C4-2B (cell line): Measurements from ENCODE around the gene SSNA1.

Experiments
- H3K27ac ChIP-seq: fragments of 450-650 bp; 2 replicates; pipeline ENCODE4 v1.5.1; 2017
- ZFX ChIP-seq: fragments of 450-650 bp; IDR thresholded peaks from 2 replicates; pipeline ENCODE4 v1.6.1; 2017
- TF ChIP-seq, protein P1 (sequence below): fragments of 450-650 bp; conservative IDR thresholded peaks from 2 replicates; pipeline ENCODE4 v1.5.1; 2017; ENCODE audit warnings: mild to moderate bottlenecking

SSNA1 gene

DNA sequence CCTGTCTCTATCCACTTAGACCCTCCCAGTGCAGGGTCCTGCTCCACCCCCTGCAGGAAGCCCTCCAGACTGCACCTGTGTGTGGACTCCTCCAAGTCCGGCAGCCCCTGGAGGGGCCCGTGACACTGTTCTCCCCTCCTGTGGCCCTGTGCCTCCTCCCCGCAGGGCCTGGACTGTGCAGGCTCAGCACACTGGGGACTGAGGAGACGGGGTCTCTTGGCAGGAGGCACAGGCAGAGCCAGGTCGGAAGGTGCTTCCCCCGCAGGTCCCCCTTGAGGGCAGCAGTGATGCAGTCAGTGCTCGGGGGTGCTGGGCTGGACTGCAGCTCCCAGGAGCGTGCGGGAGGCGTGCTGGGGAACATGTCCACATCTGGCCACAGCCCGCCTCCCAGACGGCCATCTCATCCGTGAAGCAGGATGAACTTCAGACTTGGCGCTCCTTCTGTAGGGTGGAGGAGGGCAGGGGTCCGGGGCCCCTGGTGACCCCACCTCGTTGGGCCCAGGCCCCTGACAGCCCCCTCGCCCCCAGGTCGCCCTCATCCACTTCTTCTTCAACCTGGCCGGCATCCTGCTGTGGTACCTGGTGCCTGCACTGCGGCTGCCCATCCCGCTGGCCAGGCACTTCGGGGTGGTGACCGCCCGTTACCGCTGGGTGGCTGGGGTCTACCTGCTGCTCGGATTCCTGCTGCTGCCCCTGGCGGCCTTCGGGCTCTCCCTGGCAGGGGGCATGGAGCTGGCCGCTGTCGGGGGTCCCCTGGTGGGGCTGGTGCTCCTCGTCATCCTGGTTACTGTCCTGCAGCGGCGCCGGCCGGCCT is 47.2 kb downstream of the SSNA1 start:
- no peak overlapping the region; the same call in 1 of the 2 replicates for H3K27ac ChIP-seq
- no peak for TF ChIP-seq ZFX
- TF ChIP-seq, protein P1, sequence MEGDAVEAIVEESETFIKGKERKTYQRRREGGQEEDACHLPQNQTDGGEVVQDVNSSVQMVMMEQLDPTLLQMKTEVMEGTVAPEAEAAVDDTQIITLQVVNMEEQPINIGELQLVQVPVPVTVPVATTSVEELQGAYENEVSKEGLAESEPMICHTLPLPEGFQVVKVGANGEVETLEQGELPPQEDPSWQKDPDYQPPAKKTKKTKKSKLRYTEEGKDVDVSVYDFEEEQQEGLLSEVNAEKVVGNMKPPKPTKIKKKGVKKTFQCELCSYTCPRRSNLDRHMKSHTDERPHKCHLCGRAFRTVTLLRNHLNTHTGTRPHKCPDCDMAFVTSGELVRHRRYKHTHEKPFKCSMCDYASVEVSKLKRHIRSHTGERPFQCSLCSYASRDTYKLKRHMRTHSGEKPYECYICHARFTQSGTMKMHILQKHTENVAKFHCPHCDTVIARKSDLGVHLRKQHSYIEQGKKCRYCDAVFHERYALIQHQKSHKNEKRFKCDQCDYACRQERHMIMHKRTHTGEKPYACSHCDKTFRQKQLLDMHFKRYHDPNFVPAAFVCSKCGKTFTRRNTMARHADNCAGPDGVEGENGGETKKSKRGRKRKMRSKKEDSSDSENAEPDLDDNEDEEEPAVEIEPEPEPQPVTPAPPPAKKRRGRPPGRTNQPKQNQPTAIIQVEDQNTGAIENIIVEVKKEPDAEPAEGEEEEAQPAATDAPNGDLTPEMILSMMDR, result no peak

DNA sequence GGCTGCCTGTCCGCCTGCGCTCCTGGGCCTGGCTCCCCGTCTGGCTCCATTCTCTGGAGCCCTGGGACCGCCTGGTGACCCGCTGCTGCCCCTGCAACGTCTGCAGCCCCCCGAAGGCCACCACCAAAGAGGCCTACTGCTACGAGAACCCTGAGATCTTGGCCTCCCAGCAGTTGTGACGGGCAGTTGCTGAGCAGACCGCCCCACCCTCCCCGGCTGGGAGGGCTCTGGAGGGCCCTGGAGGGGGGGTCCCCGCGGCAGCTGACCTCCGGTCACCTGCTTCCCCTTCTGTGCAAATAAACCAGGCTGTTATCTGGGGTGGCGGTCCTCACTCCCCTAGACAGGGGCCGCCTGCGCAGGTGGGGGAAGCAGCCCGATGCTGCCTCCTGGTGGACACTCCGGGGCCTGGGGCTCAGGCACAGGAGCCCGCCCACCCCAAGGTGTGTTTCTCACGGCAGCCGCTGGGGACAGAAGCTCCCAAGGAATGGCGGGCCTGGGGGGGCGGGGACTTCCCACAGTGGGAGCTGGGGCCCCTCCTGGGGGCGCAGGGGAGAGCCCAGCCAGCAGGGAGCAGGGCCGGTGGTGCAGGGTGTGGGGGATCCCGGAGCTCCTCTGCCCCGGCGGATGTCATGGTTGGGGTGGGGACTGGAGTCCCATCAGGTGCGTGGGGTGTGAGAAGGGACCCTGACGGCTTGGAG is 47.9 kb downstream of the SSNA1 start:
- peak overlapping the region; percentile 29 for H3K27ac ChIP-seq
- TF ChIP-seq ZFX, result no peak
- TF ChIP-seq, protein P1, result peak; percentile 100

DNA sequence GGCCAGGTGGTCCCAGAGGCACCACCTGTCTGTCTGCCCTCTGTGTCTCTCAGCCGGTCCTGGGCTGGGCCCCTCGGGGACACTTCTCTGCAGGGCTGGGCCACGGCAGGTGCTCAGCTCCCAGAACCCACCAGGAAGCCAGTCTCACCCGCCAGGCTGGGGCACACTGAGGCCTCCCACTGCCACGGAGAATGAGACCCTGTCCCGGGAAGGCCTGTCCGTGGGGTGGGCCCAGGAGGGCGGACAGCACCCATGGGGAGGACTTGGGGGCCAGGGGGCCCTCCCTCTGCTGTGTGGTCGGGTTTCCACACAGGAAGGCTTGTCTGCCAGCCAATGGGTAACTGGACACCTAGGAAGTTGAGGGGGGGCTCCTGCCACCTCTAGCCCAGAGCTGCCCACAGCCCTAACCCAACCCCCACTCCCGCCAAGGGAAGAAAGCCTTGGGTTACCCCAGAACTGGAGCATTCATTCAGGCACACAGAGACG is 48.5 kb downstream of the SSNA1 start:
- no peak for TF ChIP-seq ZFX
- TF ChIP-seq, protein P1, result no peak; the same call in 1 of the 2 replicates
- H3K27ac ChIP-seq, result peak overlapping the region; percentile 29

DNA sequence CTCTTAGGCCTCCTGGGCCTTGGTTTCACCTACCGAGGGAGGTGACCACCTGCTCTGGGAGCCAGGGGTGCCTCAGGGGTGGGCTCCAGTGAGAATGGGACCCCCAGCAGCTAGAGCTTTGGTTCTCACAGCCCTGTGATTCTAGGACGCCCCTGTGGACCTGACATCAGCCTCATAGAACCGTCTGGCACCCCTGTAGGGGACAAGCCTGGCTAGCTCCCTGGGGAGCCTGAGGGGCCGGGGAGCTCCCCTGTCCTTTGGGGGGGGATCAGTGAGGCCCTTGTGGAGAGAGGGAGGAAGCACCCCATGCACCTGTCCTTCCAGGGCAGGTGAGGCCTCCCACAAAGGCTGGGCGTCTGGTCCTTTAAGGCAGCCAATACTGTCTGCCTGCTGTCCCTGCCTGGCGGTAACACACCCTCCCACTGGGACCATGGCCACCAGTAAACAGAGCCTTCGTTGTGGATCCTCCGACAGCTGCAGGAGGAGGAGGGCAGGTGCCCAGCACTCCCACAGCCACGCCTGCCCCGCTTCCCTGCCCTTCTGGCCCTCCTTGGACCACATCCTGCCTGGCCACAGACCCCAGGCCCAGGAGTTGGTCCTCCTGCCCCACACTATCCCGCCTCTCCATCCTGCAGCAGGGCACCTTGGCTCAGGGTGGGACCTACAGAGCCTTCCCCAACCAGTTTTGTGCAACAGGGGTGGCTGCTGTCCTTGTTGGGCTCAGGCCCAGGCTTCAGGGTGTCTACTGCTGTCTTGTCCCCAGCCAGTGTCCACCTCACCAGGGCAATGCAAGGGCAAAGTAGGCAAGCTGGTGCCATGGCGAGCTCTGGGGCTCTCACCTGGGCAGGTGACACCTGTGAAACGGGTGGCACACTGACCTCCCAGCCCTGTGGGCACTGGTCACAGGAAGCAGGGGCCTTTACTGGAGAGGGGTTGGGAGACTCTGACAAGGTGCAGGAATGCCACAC is 49.6 kb downstream of the SSNA1 start:
- TF ChIP-seq, protein P1, result no peak
- TF ChIP-seq ZFX, result no peak
- H3K27ac ChIP-seq, result peak overlapping the region; percentile 29

DNA sequence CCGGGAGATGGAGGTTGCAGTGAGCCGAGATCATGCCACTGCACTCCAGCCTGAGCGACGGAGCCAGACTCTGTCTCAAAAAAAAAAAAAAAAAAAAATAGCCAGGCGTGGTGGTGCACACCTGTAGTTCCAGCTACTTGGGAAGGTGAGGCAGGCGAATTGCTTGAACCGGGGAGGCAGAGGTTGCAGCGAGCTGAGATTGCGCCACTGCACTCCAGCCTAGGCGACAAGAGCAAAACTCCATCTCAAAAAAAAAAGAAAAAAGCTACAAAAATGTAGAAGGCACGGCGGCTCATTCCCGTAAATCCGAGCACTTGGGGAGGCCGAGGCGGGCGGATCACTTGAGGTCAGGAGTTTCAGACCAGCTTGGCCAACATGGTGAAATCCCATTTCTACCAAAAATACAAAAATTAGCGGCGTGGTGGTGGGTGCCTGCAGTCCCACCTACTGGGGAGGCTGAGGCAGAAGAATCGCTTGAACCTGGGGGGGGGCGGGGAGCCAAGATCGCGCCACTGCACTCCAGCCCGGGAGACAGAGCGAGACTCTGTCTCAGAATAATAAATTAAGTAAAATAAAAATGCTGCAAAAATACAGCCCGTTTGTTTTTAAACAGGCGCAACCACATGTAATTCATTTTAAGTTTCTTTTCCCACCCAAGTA is 51.2 kb downstream of the SSNA1 start:
- H3K27ac ChIP-seq, result peak overlapping the region; percentile 99
